GM12891 (cell line): Measurements from ENCODE around the gene RGS21.

Experiments used
- PAX5 ChIP-seq: IDR thresholded peaks from 2 replicates; pipeline ENCODE4 v1.6.1; 2011; ENCODE audit warnings: low read length, moderate library complexity, mild to moderate bottlenecking; ENCODE audit not compliant: insufficient read depth, severe bottlenecking
- POLR2A ChIP-seq: IDR thresholded peaks from 2 replicates; pipeline ENCODE4 v1.6.1; 2011; ENCODE audit warnings: low read depth, low read length, control low read depth
- POLR2AphosphoS5 ChIP-seq: IDR thresholded peaks from 2 replicates; pipeline ENCODE4 v1.6.1; 2011; ENCODE audit warnings: low read depth, low read length, control low read depth
- POU2F2 ChIP-seq: IDR thresholded peaks from 2 replicates; pipeline ENCODE4 v1.6.1; 2011; ENCODE audit warnings: low read depth, mild to moderate bottlenecking, control low read depth, low read length, moderate library complexity
- SPI1 ChIP-seq: IDR thresholded peaks from 2 replicates; pipeline ENCODE4 v1.6.1; 2011; ENCODE audit warnings: low read depth, low read length, control low read depth
- TAF1 ChIP-seq: IDR thresholded peaks from 2 replicates; pipeline ENCODE4 v1.6.1; 2011; ENCODE audit warnings: low read depth, low read length, control low read depth

DNA sequence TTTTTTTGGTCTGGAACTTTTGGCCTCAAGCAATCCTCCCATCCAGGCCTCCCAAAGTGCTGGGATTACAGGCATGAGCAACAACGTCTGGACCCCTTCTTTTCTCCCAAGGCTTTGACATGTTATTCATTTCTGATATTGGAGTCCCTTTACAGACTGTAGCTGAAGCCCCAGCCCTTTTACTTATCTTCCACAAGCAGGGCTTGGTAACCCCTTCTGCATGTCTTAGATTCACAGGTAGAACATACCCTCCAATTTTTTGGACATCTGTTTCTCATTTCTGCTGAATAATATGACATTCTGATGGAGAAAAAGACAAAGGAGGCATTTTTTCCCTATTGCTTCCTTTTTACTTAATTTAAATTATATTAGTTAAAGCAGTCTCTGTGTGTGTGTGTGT lies 39.2 kb upstream of the RGS21 start:
- TF ChIP-seq POLR2A (no peak), SPI1 (no peak), POLR2AphosphoS5 (no peak), TAF1 (no peak), POU2F2 (no peak), PAX5 (no peak)
